MCF 10A (cell line): ENCODE measurements around the gene SLC9C1. TPM values are rescaled to one million over a fixed set of nuclear protein-coding genes. Genes with fewer than 3 reads are reported as not detected.
A peak's percentile ranks its signal among the peaks of the same experiment; 100 is the strongest.

ENCODE experiments used
- BruUV-seq: library from RNA; stranded (reverse); fragments of 400-500 nt; replicated peaks from 2 replicates; lab custom pipeline; 2021; lab: Mats Ljungman, UMichigan
- CTCF ChIA-PET: fragments of 300-600 bp; sonication (Branson Sonifier 250); formaldehyde crosslinking; extraction: SDS; loops from one replicate; lab custom pipeline; 2021; ENCODE audit warnings: antibody characterized with exemption, inconsistent platforms; lab: Yijun Ruan, JAX
- POLR2A ChIA-PET: fragments of 300-600, 350-650 bp; sonication (Branson Sonifier 250); formaldehyde crosslinking; extraction: SDS; loops from one replicate; lab custom pipeline; 2020; ENCODE audit warnings: antibody characterized with exemption, inconsistent platforms; lab: Yijun Ruan, JAX
- DNase-seq: peaks from one replicate; pipeline ENCODE4 v3.0.0-alpha.2; 2018; ENCODE audit not compliant: unreplicated experiment
- H3K27ac Mint-ChIP-seq: one replicate; pipeline ENCODE4 v1.8.0; 2022; ENCODE audit warnings: mild to moderate bottlenecking, low read depth, mixed read lengths; ENCODE audit not compliant: unreplicated experiment
- H3K27me3 Mint-ChIP-seq: one replicate; pipeline ENCODE4 v1.8.0; 2022; ENCODE audit warnings: mixed read lengths; ENCODE audit not compliant: insufficient read depth, unreplicated experiment
- H3K36me3 Mint-ChIP-seq: one replicate; pipeline ENCODE4 v1.8.0; 2022; ENCODE audit warnings: mild to moderate bottlenecking, moderate library complexity, mixed read lengths; ENCODE audit not compliant: insufficient read depth, unreplicated experiment
- H3K4me1 Mint-ChIP-seq: one replicate; pipeline ENCODE4 v1.8.0; 2022; ENCODE audit warnings: mixed read lengths; ENCODE audit not compliant: insufficient read depth, unreplicated experiment
- H3K4me3 Mint-ChIP-seq: one replicate; pipeline ENCODE4 v1.8.0; 2022; ENCODE audit warnings: mild to moderate bottlenecking, moderate library complexity, mixed read lengths; ENCODE audit not compliant: unreplicated experiment
- H3K9me3 Mint-ChIP-seq: one replicate; pipeline ENCODE4 v1.8.0; 2022; ENCODE audit warnings: mixed read lengths; ENCODE audit not compliant: unreplicated experiment
- intact Hi-C: fragments of 100-400 bp; cut with micrococcal nuclease; formaldehyde crosslinking; loops from 2 replicates; pipeline ENCODE4 v1.14.1; 2022
- total RNA-seq: library from RNA; stranded (reverse); gene quantifications from 2 replicates; pipeline ENCODE4 v1.2.3, GENCODE V29; 2022
- TF ChIP-seq, protein P1 (sequence below): fragments of 200-600 bp; IDR thresholded peaks from one replicate; pipeline ENCODE4 v1.8.0; 2022; ENCODE audit warnings: antibody characterized with exemption, mild to moderate bottlenecking; ENCODE audit not compliant: unreplicated experiment

The SLC9C1 gene
- total RNA-seq, 1 experiment from 2014 or later: not detected

DNA sequence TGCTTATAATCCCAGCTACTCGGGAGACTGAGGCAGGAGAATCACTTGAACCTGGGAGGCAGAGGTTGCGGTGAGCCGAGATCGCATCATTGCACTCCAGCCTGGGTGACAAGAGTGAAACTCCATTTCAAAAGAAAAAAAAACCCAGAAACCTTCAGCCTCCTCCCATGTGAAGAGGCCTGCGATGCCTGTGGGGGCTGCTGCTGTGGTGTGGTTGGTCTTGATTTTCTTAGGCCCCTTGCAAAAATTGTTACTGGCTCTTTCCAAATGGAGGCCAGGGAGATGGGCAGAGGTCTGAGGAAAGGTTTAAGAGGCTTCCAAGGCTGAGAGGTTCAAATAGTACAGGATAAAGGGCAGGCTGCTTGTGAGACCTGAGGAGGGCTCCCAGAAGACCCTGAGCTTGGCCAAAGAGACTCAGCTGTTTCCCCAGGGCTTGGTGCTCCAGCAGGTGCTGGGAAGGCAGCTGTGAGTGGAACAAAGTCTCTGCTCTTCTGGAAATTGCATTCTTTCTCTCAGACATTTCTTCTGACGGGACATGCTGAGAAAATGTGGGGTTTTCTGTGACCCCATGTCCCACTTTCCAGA, 179.3 kb downstream of the SLC9C1 start:
- DNase-seq: no peak
- ChIA-PET CTCF (interaction anchor here (0.6 to 5.0 kb wide), 5 partner anchors 8 to 249 kb away, joined by 3 to 23 read pairs (median 4); partner anchors contain the start of gene SLC9C1), POLR2A (no interaction called here)
- no TSS peak for BruUV-seq
- Mint-ChIP-seq H3K4me3 (no peak overlapping the region), H3K36me3 (peaks cover 41% of the 10 kb centered on the region), H3K27me3 (no peaks in the 10 kb centered on the region), H3K4me1 (peaks cover 9% of the 10 kb centered on the region), H3K27ac (peak overlapping the region; percentile 23), H3K9me3 (no peaks in the 10 kb centered on the region)
- intact Hi-C loops: no loop called here
- TF ChIP-seq, protein P1, sequence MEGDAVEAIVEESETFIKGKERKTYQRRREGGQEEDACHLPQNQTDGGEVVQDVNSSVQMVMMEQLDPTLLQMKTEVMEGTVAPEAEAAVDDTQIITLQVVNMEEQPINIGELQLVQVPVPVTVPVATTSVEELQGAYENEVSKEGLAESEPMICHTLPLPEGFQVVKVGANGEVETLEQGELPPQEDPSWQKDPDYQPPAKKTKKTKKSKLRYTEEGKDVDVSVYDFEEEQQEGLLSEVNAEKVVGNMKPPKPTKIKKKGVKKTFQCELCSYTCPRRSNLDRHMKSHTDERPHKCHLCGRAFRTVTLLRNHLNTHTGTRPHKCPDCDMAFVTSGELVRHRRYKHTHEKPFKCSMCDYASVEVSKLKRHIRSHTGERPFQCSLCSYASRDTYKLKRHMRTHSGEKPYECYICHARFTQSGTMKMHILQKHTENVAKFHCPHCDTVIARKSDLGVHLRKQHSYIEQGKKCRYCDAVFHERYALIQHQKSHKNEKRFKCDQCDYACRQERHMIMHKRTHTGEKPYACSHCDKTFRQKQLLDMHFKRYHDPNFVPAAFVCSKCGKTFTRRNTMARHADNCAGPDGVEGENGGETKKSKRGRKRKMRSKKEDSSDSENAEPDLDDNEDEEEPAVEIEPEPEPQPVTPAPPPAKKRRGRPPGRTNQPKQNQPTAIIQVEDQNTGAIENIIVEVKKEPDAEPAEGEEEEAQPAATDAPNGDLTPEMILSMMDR: no peak

DNA sequence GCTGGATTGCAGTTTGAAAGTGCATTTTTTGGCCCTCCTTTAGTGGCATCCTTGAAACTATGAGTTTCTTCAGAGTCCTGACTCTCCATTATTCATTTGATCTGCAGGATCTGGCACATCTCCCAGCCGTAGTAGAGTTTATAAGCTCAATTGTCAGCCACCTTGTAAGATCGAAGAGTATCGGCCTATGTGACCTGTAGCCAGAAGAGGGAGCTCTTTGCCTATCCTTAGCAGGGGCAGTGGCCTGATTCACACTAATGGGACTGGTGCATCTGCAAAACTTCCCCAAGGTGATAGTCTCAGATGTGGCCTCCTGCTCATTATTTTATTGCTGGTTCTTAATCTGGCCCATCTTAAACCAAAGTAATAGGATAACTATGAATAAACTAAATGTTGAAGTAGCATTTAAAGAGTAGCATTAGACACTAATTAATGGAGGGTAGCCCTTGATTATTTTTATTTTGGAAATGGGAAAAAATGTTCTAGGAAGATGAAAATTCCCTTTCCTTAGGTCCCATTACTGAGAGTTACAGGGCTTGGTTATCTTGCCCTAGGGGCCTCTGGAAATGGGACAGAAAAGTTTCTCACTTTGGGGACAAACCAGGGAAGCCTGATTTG, 182.1 kb downstream of the SLC9C1 start:
- BruUV-seq: no TSS peak
- TF ChIP-seq, protein P1: peak; percentile 80
- ChIA-PET CTCF (interaction anchor here (0.6 to 3.8 kb wide), 37 partner anchors 9 to 697 kb away, joined by 3 to 43 read pairs (median 5); partner anchors contain the start of genes GCSAM and SLC9C1), POLR2A (interaction anchor here (0.8 to 2.0 kb wide), 5 partner anchors 9 to 207 kb away, joined by 3 to 5 read pairs (median 3); no protein-coding TSS in a partner anchor)
- Mint-ChIP-seq H3K4me1 (peaks cover 16% of the 10 kb centered on the region), H3K9me3 (no peaks in the 10 kb centered on the region), H3K36me3 (peaks cover 34% of the 10 kb centered on the region), H3K4me3 (no peak overlapping the region), H3K27me3 (no peaks in the 10 kb centered on the region), H3K27ac (no peak overlapping the region)
- intact Hi-C loops: loop anchor here (1.0 to 2.0 kb wide), 4 partner anchors 37 to 419 kb away; no protein-coding TSS in a partner anchor
- peak; percentile 82 for DNase-seq

DNA sequence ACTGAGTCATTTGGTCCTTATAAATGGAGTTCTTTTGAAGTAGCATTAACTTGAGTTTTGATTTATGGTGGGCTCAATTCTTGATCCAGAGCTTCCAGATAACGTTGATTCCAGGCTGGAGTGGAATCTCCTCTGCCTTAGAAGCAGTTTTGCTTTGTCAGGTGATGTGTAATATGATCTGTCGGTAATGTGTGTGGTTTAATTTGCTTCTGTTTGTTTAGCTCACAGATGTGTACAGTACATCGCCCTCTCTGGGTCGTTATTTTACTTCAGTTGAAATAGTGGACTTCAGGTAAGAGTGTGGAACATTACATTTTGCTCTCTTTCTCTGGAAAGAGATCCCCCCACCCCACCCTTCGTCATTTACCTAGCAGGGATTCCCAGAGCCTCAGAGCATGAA, 184.7 kb downstream of the SLC9C1 start:
- ChIA-PET POLR2A (interaction anchor here (1.0 to 1.1 kb wide), 2 partner anchors 11 to 12 kb away, joined by 4 read pairs; no protein-coding TSS in a partner anchor), CTCF (interaction anchor here (0.6 to 3.8 kb wide), 7 partner anchors 9 to 409 kb away, joined by 4 to 43 read pairs (median 5); partner anchors contain the start of genes CD200 and SLC9C1)
- no peak for DNase-seq
- no peaks in the 10 kb centered on the region for H3K27me3 Mint-ChIP-seq
- H3K4me3 Mint-ChIP-seq: no peak overlapping the region
- no TSS peak for BruUV-seq
- H3K36me3 Mint-ChIP-seq: peaks cover 34% of the 10 kb centered on the region
- peak overlapping the region; percentile 59 for H3K27ac Mint-ChIP-seq
- intact Hi-C loops: no loop called here
- H3K4me1 Mint-ChIP-seq: peaks cover 16% of the 10 kb centered on the region
- H3K9me3 Mint-ChIP-seq: no peaks in the 10 kb centered on the region
- TF ChIP-seq, protein P1: no peak

DNA sequence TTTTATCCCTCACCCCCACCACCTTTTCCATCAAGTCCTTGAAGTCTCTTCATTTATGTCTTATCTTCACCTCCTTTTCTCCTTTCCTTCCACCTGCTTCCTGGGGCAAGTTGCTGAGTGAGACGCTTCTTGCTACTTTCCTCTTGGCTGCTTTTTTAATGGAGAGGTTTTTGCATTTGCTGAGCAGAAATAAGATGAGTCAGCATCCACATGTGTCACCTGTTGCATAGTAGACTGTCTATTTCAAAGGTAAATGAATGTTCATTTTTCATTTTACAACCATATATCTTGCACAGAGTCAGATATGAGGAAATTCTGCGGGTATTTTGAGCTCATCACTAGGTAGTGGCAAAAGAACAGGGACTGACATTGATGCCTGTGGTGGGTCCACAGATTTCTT, 189.2 kb downstream of the SLC9C1 start:
- peaks cover 34% of the 10 kb centered on the region for H3K36me3 Mint-ChIP-seq
- H3K9me3 Mint-ChIP-seq: no peaks in the 10 kb centered on the region
- H3K4me1 Mint-ChIP-seq: peaks cover 21% of the 10 kb centered on the region
- no peak overlapping the region for H3K27ac Mint-ChIP-seq
- DNase-seq: no peak
- H3K27me3 Mint-ChIP-seq: no peaks in the 10 kb centered on the region
- intact Hi-C loops: no loop called here
- CTCF ChIA-PET: no interaction called here
- H3K4me3 Mint-ChIP-seq: no peak overlapping the region
- no TSS peak for BruUV-seq
- POLR2A ChIA-PET: interaction anchor here (0.6 kb wide), 1 partner anchor 437 kb away, joined by 3 read pairs; no protein-coding TSS in a partner anchor
- TF ChIP-seq, protein P1: no peak
